Gastroesophageal sphincter (tissue), 4 donors: ENCODE data around the gene FOXJ3. TPM values are rescaled to one million over a fixed set of nuclear protein-coding genes. Genes with fewer than 3 reads are reported as not detected.

Source experiments
- ATAC-seq: fragments of 150-250 bp; one replicate; pipeline ENCODE4 v1.9.1; 2016; ENCODE audit warnings: mild to moderate bottlenecking, moderate library complexity
- H3K27ac ChIP-seq, 4 donors: fragments of 200-600 bp; sonication (generic) in 3 of 4; 1 replicate in 3 of 4; 2 replicates in 1 of 4; pipeline ENCODE4 v1.5.1; 2016 to 2019
- H3K27me3 ChIP-seq: fragments of 200-600 bp; sonication (generic); one replicate; pipeline ENCODE4 v1.5.1; 2019
- H3K36me3 ChIP-seq, 2 donors: fragments of 200-600 bp; sonication (generic); one replicate each; pipeline ENCODE4 v1.5.1; 2019; ENCODE audit warnings: control low read depth in 1 of 2
- H3K4me1 ChIP-seq, 3 donors: fragments of 200-600 bp; sonication (generic); 1 replicate in 2 of 3; 2 replicates in 1 of 3; pipeline ENCODE4 v1.5.1; 2016 to 2019; ENCODE audit warnings: control low read depth in 2 of 3
- H3K4me3 ChIP-seq, 2 donors: fragments of 200-600 bp; sonication (generic); one replicate each; pipeline ENCODE4 v1.5.1; 2019; ENCODE audit warnings: mild to moderate bottlenecking in 1 of 2, moderate library complexity in 1 of 2
- H3K9me3 ChIP-seq, 3 donors: fragments of 200-600 bp; sonication (generic); one replicate each; pipeline ENCODE4 v1.5.1; 2017 to 2019; ENCODE audit warnings: control low read depth in 2 of 3
- CTCF ChIP-seq, 4 experiments: fragments of 200-600 bp in 2 of 4; fragments of 450-650 bp in 2 of 4; sonication (generic) in 1 of 4; IDR thresholded peaks; one replicate each; pipeline ENCODE4 v1.5.1; 2017 to 2019; ENCODE audit warnings: antibody characterized with exemption in 4 of 4, mild to moderate bottlenecking in 2 of 4, moderate library complexity in 2 of 4
- EP300 ChIP-seq: sonication (generic); formaldehyde crosslinking; IDR thresholded peaks from one replicate; pipeline ENCODE4 v1.6.1; 2017; ENCODE audit warnings: antibody characterized with exemption, mild to moderate bottlenecking
- POLR2A ChIP-seq, 2 donors: fragments of 450-650 bp; IDR thresholded peaks; one replicate each; pipeline ENCODE4 v1.6.1; 2017; ENCODE audit warnings: antibody characterized with exemption in 2 of 2, mild to moderate bottlenecking in 2 of 2, moderate library complexity in 1 of 2
- POLR2AphosphoS5 ChIP-seq: sonication (generic); formaldehyde crosslinking; IDR thresholded peaks from one replicate; pipeline ENCODE4 v1.6.1; 2017; ENCODE audit warnings: antibody characterized with exemption
- WGBS, 2 donors: methylation state at CpG; one replicate each; pipeline ENCODE4 v1.1.5; 2018; ENCODE audit warnings: low coverage in 1 of 2; 5-methylcytosine and 5-hydroxymethylcytosine counted together
- total RNA-seq, 4 donors: library from RNA; depleted of rRNA; stranded (reverse); fragments of >200 nt; gene quantifications; one replicate each; pipeline ENCODE4 v1.1.0, GENCODE V29; 2016

The FOXJ3 gene
- total RNA-seq, 4 donors from 2014 or later: 36.3 to 57.1 (median 41.4) TPM

DNA sequence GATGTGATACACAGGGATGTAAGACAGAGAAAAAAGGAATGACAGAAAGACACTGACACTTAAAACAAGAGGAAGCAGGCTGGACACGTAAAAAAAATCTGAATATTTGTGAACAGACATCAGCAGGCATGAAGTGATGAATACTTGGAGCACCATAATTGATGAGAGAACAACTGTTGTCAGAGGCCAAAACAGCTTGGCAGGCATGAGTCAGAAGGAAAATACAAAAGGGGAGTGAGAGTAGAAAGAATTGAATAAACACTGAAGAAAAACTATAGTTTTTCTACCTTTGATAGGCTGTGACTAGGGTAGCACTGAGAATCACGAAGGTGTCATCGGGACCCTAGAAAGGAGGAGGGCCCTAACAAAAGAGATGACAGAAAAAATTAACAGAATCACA, 148.9 kb downstream of the FOXJ3 start:
- H3K36me3 ChIP-seq: peaks cover 0 to 90% of the 10 kb centered on the region in 2 donors
- no peak overlapping the region for H3K27ac ChIP-seq
- TF ChIP-seq POLR2AphosphoS5 (no peak), EP300 (no peak), POLR2A (IDR thresholded peaks at IDR 0.05) (no peak), CTCF (IDR thresholded peaks at IDR 0.05) (no peak)
- peaks cover 0 to 10% (median 0%) of the 10 kb centered on the region in 3 donors for H3K4me1 ChIP-seq
- H3K27me3 ChIP-seq: no peaks in the 10 kb centered on the region
- no peak for ATAC-seq
- H3K9me3 ChIP-seq: no peaks in the 10 kb centered on the region
- 60 to 61% methylated on average over 2 to 3 of the region's 3 CpGs for WGBS, 2 donors
- H3K4me3 ChIP-seq: no peak overlapping the region

DNA sequence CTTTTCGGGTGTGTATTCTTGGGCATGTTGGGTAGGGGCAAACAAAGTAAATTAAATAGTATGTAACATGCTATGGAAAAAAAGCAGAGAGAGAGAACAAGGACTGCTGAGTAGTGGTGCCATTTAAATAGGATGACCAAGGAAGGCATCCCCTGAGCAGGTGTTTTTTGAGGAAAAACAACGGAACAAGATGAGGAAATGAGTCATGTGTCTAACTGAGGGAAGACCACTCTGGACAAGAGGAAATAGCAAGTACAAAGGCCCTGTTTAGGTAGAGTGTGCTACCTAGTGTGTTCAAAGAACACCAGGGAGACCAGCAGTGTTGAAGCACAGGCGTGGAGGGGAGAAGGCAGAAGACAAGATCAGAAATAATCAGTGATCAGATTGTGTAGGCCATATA, 150.4 kb downstream of the FOXJ3 start:
- Histone ChIP-seq H3K36me3 (peaks cover 0 to 82% of the 10 kb centered on the region in 2 donors), H3K4me1 (peaks cover 0 to 16% (median 0%) of the 10 kb centered on the region in 3 donors)
- TF ChIP-seq POLR2AphosphoS5 (no peak), POLR2A (IDR thresholded peaks at IDR 0.05) (no peak), CTCF (IDR thresholded peaks at IDR 0.05) (no peak), EP300 (no peak)

DNA sequence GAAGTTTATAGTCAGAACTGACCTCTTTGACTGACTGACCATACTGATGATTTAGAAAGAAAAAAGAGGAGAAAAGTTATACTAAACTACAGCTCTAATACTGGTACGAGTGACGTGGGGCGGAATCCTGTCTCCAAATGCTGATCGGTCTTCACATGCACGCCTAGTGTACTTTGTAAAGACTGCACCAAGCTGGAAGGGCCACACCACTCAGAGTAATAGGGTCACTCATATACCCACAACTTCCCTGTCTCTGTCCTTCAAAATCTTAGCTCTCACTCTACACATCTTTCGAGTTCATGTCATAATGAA, 151.1 kb downstream of the FOXJ3 start:
- Histone ChIP-seq H3K27ac (no peak overlapping the region), H3K27me3 (no peaks in the 10 kb centered on the region), H3K36me3 (peaks cover 0 to 78% of the 10 kb centered on the region in 2 donors), H3K9me3 (no peaks in the 10 kb centered on the region), H3K4me3 (no peak overlapping the region), H3K4me1 (peaks cover 0 to 23% (median 0%) of the 10 kb centered on the region in 3 donors)
- 91 to 93% methylated on average over 6 of the region's 6 CpGs for WGBS, 2 donors
- no peak for ATAC-seq
- no peak for TF ChIP-seq POLR2A (IDR thresholded peaks at IDR 0.05)

More for the DNA sequence above, 150.4 kb downstream of the FOXJ3 start:
- 85 to 91% methylated on average over 1 to 3 of the region's 3 CpGs for WGBS, 2 donors
- ATAC-seq: no peak
- no peak overlapping the region for H3K4me3 ChIP-seq
- no peaks in the 10 kb centered on the region for H3K9me3 ChIP-seq
- no peak overlapping the region for H3K27ac ChIP-seq
- H3K27me3 ChIP-seq: no peaks in the 10 kb centered on the region

DNA sequence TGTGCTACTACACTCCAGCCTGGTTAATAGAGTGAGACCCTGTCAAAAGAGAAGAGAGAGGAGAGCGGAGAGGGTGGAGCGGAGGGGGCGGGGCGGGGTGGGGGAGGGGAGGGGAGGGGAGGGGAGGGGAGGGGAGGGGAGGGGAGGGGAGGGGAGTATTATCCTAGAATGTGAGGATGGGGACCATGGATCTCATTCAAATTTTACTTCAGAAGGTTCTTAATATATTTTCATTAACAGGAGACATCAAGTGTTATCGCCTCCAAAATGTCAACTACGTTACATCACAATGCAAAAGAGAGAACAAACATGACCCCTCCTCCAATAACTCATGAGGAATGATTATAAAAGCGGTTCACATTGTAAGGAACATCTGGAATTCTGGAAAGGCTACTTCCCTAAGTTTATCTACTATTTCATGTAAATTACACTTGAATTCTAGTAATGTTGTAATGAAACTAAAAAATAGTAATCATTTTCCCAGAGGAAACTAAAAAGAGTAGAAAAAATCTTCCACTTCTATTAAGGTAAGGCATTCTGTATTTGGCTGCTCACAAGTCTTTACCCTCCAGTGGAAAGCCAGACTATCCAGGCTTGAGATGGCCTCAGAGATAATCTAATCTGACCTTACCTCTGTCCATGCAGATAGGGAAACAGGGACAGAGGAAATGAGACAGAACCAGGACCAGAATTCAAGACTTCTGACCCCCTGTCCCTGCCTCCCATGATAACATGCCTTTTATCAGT, 151.7 kb downstream of the FOXJ3 start:
- Histone ChIP-seq H3K4me3 (no peak overlapping the region), H3K36me3 (peaks cover 0 to 73% of the 10 kb centered on the region in 2 donors), H3K9me3 (no peaks in the 10 kb centered on the region), H3K27me3 (no peaks in the 10 kb centered on the region), H3K27ac (no peak overlapping the region), H3K4me1 (peaks cover 0 to 27% (median 0%) of the 10 kb centered on the region in 3 donors)
- TF ChIP-seq POLR2AphosphoS5 (no peak), EP300 (no peak), POLR2A (IDR thresholded peaks at IDR 0.05) (no peak), CTCF (IDR thresholded peaks at IDR 0.05) (no peak)
- no peak for ATAC-seq
- 73 to 85% methylated on average over 3 to 6 of the region's 7 CpGs for WGBS, 2 donors

- H3K27ac ChIP-seq: no peak overlapping the region
- no peaks in the 10 kb centered on the region for H3K9me3 ChIP-seq
- TF ChIP-seq POLR2A (IDR thresholded peaks at IDR 0.05): no peak
- no peak for TF ChIP-seq CTCF (IDR thresholded peaks at IDR 0.05)
- TF ChIP-seq POLR2AphosphoS5: no peak
- no peak for TF ChIP-seq EP300
- H3K27me3 ChIP-seq: no peaks in the 10 kb centered on the region
- WGBS, 2 donors: 93% methylated on average over 4 of the region's 4 CpGs; no CpG with 5 or more reads in 1 of the 2 donors
- H3K4me3 ChIP-seq: no peak overlapping the region
- ATAC-seq: no peak
- H3K4me1 ChIP-seq: peaks cover 0 to 39% (median 0%) of the 10 kb centered on the region in 3 donors
- H3K36me3 ChIP-seq: peaks cover 0 to 58% of the 10 kb centered on the region in 2 donors
Measured at GRCh38 chr1:42181687-42182086, 153.3 kb downstream of the FOXJ3 start.
